Natural killer cell treated with Interleukin-12 subunit alpha and Interleukin-12 subunit beta and Interleukin-15 and Interleukin-18, amount 100 ng/mL, for 72 hours (primary cell): ENCODE results near the gene SNX15. TPM values are rescaled to one million over a fixed set of nuclear protein-coding genes. Genes with fewer than 3 reads are reported as not detected.
A peak's percentile ranks its signal among the peaks of the same experiment; 100 is the strongest.

Experiments used
- ATAC-seq, 2 donors: fragments of 150-1000 bp; cut with Tn5 transposase in 1 of 2; sonication (Bioruptor Pico), chemical (Tn5 transposase) in 1 of 2; 2 replicates each; pipeline ENCODE4 v1.10.0; 2021
- DNase-seq: peaks from one replicate; pipeline ENCODE4 v3.0.0; 2022; ENCODE audit warnings: low spot score
- H3K27ac Mint-ChIP-seq, 2 donors: 1 replicate in 1 of 2; 2 replicates in 1 of 2; pipeline ENCODE4 v1.8.0; 2022; ENCODE audit warnings: mixed read lengths in 2 of 2, mild to moderate bottlenecking in 1 of 2, moderate library complexity in 1 of 2
- H3K27me3 Mint-ChIP-seq, 2 donors: 1 replicate in 1 of 2; 2 replicates in 1 of 2; pipeline ENCODE4 v1.8.0; 2022; ENCODE audit warnings: mixed read lengths in 2 of 2
- H3K36me3 Mint-ChIP-seq: one replicate; pipeline ENCODE4 v1.8.0; 2022; ENCODE audit warnings: mixed read lengths
- H3K4me1 Mint-ChIP-seq, 2 donors: 1 replicate in 1 of 2; 2 replicates in 1 of 2; pipeline ENCODE4 v1.8.0; 2022; ENCODE audit warnings: low read depth in 2 of 2, mixed read lengths in 2 of 2, mild to moderate bottlenecking in 1 of 2
- H3K4me3 Mint-ChIP-seq: one replicate; pipeline ENCODE4 v1.8.0; 2022; ENCODE audit warnings: mixed read lengths
- H3K9me3 Mint-ChIP-seq: 2 replicates; pipeline ENCODE4 v1.8.0; 2022; ENCODE audit warnings: mixed read lengths
- total RNA-seq, 2 donors: library from RNA; stranded (reverse); gene quantifications; one replicate each; pipeline ENCODE4 v1.2.3, GENCODE V29; 2022

SNX15 gene
- total RNA-seq, 2 donors from 2014 or later: 14.1 to 28.2 TPM

- H3K4me1 Mint-ChIP-seq: peaks cover 5 to 8% of the 10 kb centered on the region in 2 donors
- ATAC-seq: no peak
- no peak overlapping the region for H3K27ac Mint-ChIP-seq
Observed at GRCh38 chr11:65089621-65090020, 62.4 kb downstream of the SNX15 start.

More at GRCh38 chr11:65089621-65090020, 62.4 kb downstream of the SNX15 start:
- Mint-ChIP-seq H3K27me3 (no peaks in the 10 kb centered on the region), H3K36me3 (peaks cover 15% of the 10 kb centered on the region), H3K9me3 (no peaks in the 10 kb centered on the region), H3K4me3 (no peak overlapping the region)
- peak; percentile 31 for DNase-seq

Other genes with a start within 250 kb of the SNX15 start
- gene SF1, start 248.9 kb upstream of the SNX15 start, total RNA-seq: 100 to 1,000 TPM; 376 to 425 TPM
- 10 to 100 TPM; 17.6 to 47.1 TPM for gene MAP4K2, start 224.2 kb upstream of the SNX15 start, total RNA-seq
- gene MEN1, start 216.9 kb upstream of the SNX15 start, total RNA-seq: 10 to 100 TPM; 32.6 to 53.5 TPM
- 1 to 10 TPM in 1 of 2 donors, under 1 TPM in 1; 0.59 to 1.9 TPM for gene CDC42BPG, start 182.8 kb upstream of the SNX15 start, total RNA-seq
- gene EHD1, start 148.8 kb upstream of the SNX15 start, total RNA-seq: 100 to 1,000 TPM; 202 to 235 TPM
- 10 to 100 TPM; 24.1 to 31.9 TPM for gene ATG2A, start 110.2 kb upstream of the SNX15 start, total RNA-seq
- gene PPP2R5B, start 102.8 kb upstream of the SNX15 start, total RNA-seq: 10 to 100 TPM; 32.6 to 35.6 TPM
- not detected for gene GPHA2, start 91.5 kb upstream of the SNX15 start, total RNA-seq
- gene MAJIN, start 55.3 kb upstream of the SNX15 start, total RNA-seq: not detected
- not detected for gene BATF2, start 30.5 kb upstream of the SNX15 start, total RNA-seq
- 10 to 100 TPM; 29.4 to 50.5 TPM for gene ARL2, start 13.3 kb upstream of the SNX15 start, total RNA-seq
- 10 to 100 TPM in 1 of 2 donors, 1 to 10 TPM in 1; 7.6 to 18.5 TPM for gene SAC3D1, start 13.8 kb downstream of the SNX15 start, total RNA-seq
- gene NAALADL1, start 31.1 kb downstream of the SNX15 start, total RNA-seq: 10 to 100 TPM; 14.2 to 34.7 TPM
- 100 to 1,000 TPM in 1 of 2 donors, 10 to 100 TPM in 1; 59.2 to 140 TPM for gene CDCA5, start 56.6 kb downstream of the SNX15 start, total RNA-seq
- gene ZFPL1, start 56.8 kb downstream of the SNX15 start, total RNA-seq: 10 to 100 TPM; 34.1 to 36.5 TPM
- 100 to 1,000 TPM; 132 to 149 TPM for gene VPS51, start 68.8 kb downstream of the SNX15 start, total RNA-seq
- gene TM7SF2, start 84.4 kb downstream of the SNX15 start, total RNA-seq: 10 to 100 TPM; 18.6 to 30.7 TPM
- gene ZNHIT2, start 90.3 kb downstream of the SNX15 start, total RNA-seq: 10 to 100 TPM in 1 of 2 donors, 1 to 10 TPM in 1; 9.8 to 23.7 TPM
- 100 to 1,000 TPM; 681 to 986 TPM for gene FAU, start 94.7 kb downstream of the SNX15 start, total RNA-seq
- gene MRPL49, start 94.9 kb downstream of the SNX15 start, total RNA-seq: 10 to 100 TPM; 77.8 to 80.4 TPM
- 10 to 100 TPM; 78.8 to 80.1 TPM for gene SYVN1, start 107.1 kb downstream of the SNX15 start, total RNA-seq
- not detected for gene SPDYC, start 142.8 kb downstream of the SNX15 start, total RNA-seq
- gene CAPN1, start 154.5 kb downstream of the SNX15 start, total RNA-seq: 100 to 1,000 TPM; 141 to 146 TPM
- 10 to 100 TPM; 56.8 to 80.9 TPM for gene POLA2, start 234.5 kb downstream of the SNX15 start, total RNA-seq